Ovary (tissue), 9 donors: ENCODE measurements around the gene TTC36. TPM values are rescaled to one million over a fixed set of nuclear protein-coding genes. Genes with fewer than 3 reads are reported as not detected.

Source experiments
- DNase-seq, 5 donors: peaks; one replicate each; pipeline ENCODE4 v3.0.0-alpha.2; 2019 to 2020
- H3K27ac ChIP-seq, 2 donors: fragments of 200-600 bp; one replicate each; pipeline versions ENCODE4 v1.5.1 to v1.8.0; 2019 to 2022
- H3K27me3 ChIP-seq: fragments of 200-600 bp; one replicate; pipeline ENCODE4 v1.8.0; 2022
- H3K36me3 ChIP-seq: fragments of 200-600 bp; sonication (generic); one replicate; pipeline ENCODE4 v1.5.1; 2019
- H3K4me1 ChIP-seq: one replicate; pipeline ENCODE4 v1.8.1; 2013; ENCODE audit warnings: mild to moderate bottlenecking, moderate library complexity; ENCODE audit not compliant: insufficient read depth
- H3K4me3 ChIP-seq: fragments of 200-600 bp; sonication (generic); one replicate; pipeline ENCODE4 v1.5.1; 2017
- H3K9me3 ChIP-seq, 2 donors: fragments of 200-600 bp in 1 of 2; sonication (generic) in 1 of 2; one replicate each; pipeline versions ENCODE4 v1.5.1 to v1.8.1; 2013 to 2019; ENCODE audit warnings: mild to moderate bottlenecking in 1 of 2, moderate library complexity in 1 of 2
- EP300 ChIP-seq: sonication (generic); formaldehyde crosslinking; IDR thresholded peaks from one replicate; pipeline ENCODE4 v1.6.1; 2017; ENCODE audit warnings: antibody characterized with exemption
- POLR2A ChIP-seq: fragments of 450-650 bp; IDR thresholded peaks from one replicate; pipeline ENCODE4 v1.6.1; 2017; ENCODE audit warnings: antibody characterized with exemption, mild to moderate bottlenecking, moderate library complexity
- WGBS, 3 donors: extraction: QIAGEN DNeasy Blood & Tissue Kit in 1 of 3; methylation state at CpG; one replicate each; pipeline versions ENCODE4 v1.1.5 to v1.1.7; 2013 to 2017; 5-methylcytosine and 5-hydroxymethylcytosine counted together
- intact Hi-C, 4 donors: fragments of 100-400 bp; cut with DNase I; formaldehyde crosslinking; loops; one replicate each; pipeline versions ENCODE4 v1.11.0 to v1.15.1; 2022 to 2023
- polyA plus RNA-seq, 2 donors: library from polyadenylated mRNA; stranded (reverse); fragments of 200-250 nt in 1 of 2; fragments of 350-450 nt in 1 of 2; fragmentation: Illumina TruSeq in 1 of 2; extraction: RNeasy Lipid Tissue Mini Kit (QIAGEN cat#74804) in 1 of 2; gene quantifications; one replicate each; pipeline ENCODE4 v1.2.3, GENCODE V29; 2013 to 2014
- total RNA-seq, 7 donors: library from RNA; depleted of rRNA in 2 of 7; stranded (reverse); fragments of >200 nt in 2 of 7; fragmentation: NEBNext Ultra II Directional in 3 of 7; extraction: Animal tissue kit (Norgen Biotek cat#: 25700) in 3 of 7; gene quantifications; one replicate each; pipeline versions ENCODE4 v1.1.0 to v1.2.4, GENCODE V29; 2016 to 2023
- TF ChIP-seq, protein P1 (sequence below), 3 donors: fragments of 450-650 bp in 2 of 3; fragments of 200-600 bp in 1 of 3; IDR thresholded peaks; one replicate each; pipeline versions ENCODE4 v1.5.1 to v1.8.0; 2016 to 2022; ENCODE audit warnings: antibody characterized with exemption in 3 of 3, mild to moderate bottlenecking in 1 of 3
- donor health status: DM: no; HTN: no; CAD: no; lungs with moderate emphysema.
- donor health status: DM: no; HTN: no; CAD: no.
- donor health status: Bipolar disorder and iron deficiency.
- donor health status: DM: yes; HTN: yes; CAD: no.
- donor health status: DM: no; HTN: no; CAD: no.
- donor health status: DM: yes; HTN: yes; CAD: no.

TTC36 gene
- total and polyA plus RNA-seq, 9 donors, result 0.18 to 0.38 (median 0.37) TPM; not detected in 4

DNA sequence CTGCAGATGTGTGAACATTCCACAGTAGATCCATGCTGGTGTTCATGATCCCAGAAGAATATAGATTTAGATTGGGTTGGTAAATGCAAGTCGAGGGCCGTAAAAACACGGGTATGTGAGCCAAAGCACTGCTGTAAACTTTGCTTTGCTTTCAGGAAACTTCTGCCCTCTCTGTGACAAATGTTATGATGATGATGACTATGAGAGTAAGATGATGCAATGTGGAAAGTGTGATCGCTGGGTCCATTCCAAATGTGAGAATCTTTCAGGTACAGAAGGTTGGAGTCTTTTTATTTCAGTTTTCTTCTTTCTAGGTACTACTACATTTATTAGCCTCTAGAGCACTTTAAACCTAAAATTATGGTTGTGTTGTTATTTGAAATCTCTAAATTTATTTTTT, 36.2 kb upstream of the TTC36 start:
- Histone ChIP-seq H3K9me3 (no peaks in the 10 kb centered on the region), H3K36me3 (no peaks in the 10 kb centered on the region), H3K4me3 (no peak overlapping the region), H3K27ac (no peak overlapping the region), H3K4me1 (no peaks in the 10 kb centered on the region), H3K27me3 (no peaks in the 10 kb centered on the region)
- DNase-seq, result no peak
- WGBS, 3 donors, result 68 to 80% (median 75%) methylated on average over 4 of the region's 4 CpGs
- intact Hi-C loops, result loop anchor here in 2 of 4 donors (5.0 to 10.0 kb wide), 2 partner anchors 96 to 99 kb away; no protein-coding TSS in a partner anchor
- no peak for TF ChIP-seq EP300
- TF ChIP-seq, protein P1, sequence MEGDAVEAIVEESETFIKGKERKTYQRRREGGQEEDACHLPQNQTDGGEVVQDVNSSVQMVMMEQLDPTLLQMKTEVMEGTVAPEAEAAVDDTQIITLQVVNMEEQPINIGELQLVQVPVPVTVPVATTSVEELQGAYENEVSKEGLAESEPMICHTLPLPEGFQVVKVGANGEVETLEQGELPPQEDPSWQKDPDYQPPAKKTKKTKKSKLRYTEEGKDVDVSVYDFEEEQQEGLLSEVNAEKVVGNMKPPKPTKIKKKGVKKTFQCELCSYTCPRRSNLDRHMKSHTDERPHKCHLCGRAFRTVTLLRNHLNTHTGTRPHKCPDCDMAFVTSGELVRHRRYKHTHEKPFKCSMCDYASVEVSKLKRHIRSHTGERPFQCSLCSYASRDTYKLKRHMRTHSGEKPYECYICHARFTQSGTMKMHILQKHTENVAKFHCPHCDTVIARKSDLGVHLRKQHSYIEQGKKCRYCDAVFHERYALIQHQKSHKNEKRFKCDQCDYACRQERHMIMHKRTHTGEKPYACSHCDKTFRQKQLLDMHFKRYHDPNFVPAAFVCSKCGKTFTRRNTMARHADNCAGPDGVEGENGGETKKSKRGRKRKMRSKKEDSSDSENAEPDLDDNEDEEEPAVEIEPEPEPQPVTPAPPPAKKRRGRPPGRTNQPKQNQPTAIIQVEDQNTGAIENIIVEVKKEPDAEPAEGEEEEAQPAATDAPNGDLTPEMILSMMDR (IDR thresholded peaks at IDR 0.05), result no peak
- no peak for TF ChIP-seq POLR2A

DNA sequence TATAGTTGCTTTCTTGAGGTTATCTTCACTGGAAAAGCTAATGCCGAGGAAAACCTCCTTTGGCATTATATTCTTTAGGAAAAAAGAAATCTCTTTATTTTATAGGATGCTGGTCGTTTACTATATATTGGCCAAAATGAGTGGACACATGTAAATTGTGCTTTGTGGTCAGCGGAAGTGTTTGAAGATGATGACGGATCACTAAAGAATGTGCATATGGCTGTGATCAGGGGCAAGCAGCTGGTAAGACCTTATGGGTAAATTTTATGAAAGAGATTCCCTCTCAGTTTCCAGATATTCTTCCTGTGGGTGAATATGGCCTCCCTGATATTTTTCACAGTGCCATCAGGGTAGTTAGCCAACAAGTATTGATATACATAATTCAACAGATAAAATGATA, 29.4 kb upstream of the TTC36 start:
- H3K27ac ChIP-seq, result no peak overlapping the region
- no peak for DNase-seq
- H3K36me3 ChIP-seq, result no peaks in the 10 kb centered on the region
- 78 to 80% (median 80%) methylated on average over 4 of the region's 4 CpGs for WGBS, 3 donors
- no peaks in the 10 kb centered on the region for H3K9me3 ChIP-seq
- no peak overlapping the region for H3K4me3 ChIP-seq
- intact Hi-C loops, result loop anchor here in 1 of 4 donors (10.0 kb wide), 1 partner anchor 103 kb away; no protein-coding TSS in a partner anchor
- H3K4me1 ChIP-seq, result no peaks in the 10 kb centered on the region
- no peaks in the 10 kb centered on the region for H3K27me3 ChIP-seq
- no peak for TF ChIP-seq POLR2A
- TF ChIP-seq EP300, result no peak
- TF ChIP-seq, protein P1 (IDR thresholded peaks at IDR 0.05), result no peak

DNA sequence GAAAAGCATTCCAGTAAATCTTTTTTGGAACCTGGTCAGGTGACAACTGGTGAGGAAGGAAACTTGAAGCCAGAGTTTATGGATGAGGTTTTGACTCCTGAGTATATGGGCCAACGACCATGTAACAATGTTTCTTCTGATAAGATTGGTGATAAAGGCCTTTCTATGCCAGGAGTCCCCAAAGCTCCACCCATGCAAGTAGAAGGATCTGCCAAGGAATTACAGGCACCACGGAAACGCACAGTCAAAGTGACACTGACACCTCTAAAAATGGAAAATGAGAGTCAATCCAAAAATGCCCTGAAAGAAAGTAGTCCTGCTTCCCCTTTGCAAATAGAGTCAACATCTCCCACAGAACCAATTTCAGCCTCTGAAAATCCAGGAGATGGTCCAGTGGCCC, 24.1 kb upstream of the TTC36 start:
- intact Hi-C loops, result no loop called here
- DNase-seq, result no peak
- Histone ChIP-seq H3K9me3 (no peaks in the 10 kb centered on the region), H3K36me3 (no peaks in the 10 kb centered on the region), H3K4me3 (no peak overlapping the region), H3K27ac (no peak overlapping the region), H3K27me3 (no peaks in the 10 kb centered on the region), H3K4me1 (no peaks in the 10 kb centered on the region)
- 73 to 76% (median 73%) methylated on average over 3 of the region's 3 CpGs for WGBS, 3 donors
- TF ChIP-seq EP300, result no peak
- TF ChIP-seq POLR2A, result no peak
- TF ChIP-seq, protein P1 (IDR thresholded peaks at IDR 0.05), result no peak

DNA sequence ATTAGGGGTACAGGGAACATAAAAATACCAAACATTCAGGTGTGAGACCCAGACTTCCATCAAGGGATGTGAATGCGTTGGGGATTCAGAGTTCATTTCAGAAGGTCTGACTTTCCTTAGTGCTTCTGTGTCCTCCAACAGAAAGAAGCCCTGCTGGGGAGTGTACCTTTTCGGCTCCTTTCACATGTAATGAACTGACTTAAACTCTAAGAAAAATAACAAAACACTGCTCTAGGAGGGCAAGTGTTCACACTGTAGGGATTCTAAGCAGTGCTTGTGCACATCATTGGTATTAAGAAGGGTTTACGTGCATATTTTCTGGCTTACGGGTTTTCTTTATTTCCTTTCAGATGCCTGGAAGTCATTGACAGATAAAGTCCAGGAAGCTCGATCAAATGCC, 15.7 kb upstream of the TTC36 start:
- Histone ChIP-seq H3K27ac (no peak overlapping the region), H3K27me3 (no peaks in the 10 kb centered on the region), H3K4me1 (no peaks in the 10 kb centered on the region), H3K36me3 (no peaks in the 10 kb centered on the region), H3K4me3 (no peak overlapping the region), H3K9me3 (no peaks in the 10 kb centered on the region)
- WGBS, 3 donors, result 83 to 84% (median 83%) methylated on average over 5 of the region's 5 CpGs
- DNase-seq, result no peak
- TF ChIP-seq, protein P1 (IDR thresholded peaks at IDR 0.05), result no peak
- TF ChIP-seq POLR2A (no peak), EP300 (no peak)
- intact Hi-C loops, result no loop called here
